Neutrophil (primary cell): ENCODE results near the gene PCSK1N.

ENCODE experiments used
- H3K27ac ChIP-seq: fragments of 200-600 bp; sonication (generic); 2 replicates; pipeline ENCODE4 v1.5.1; 2016; ENCODE audit warnings: mild to moderate bottlenecking, moderate library complexity
- H3K27me3 ChIP-seq: fragments of 200-600 bp; sonication (generic); 2 replicates; pipeline ENCODE4 v1.6.0; 2016; ENCODE audit warnings: mild to moderate bottlenecking
- H3K36me3 ChIP-seq: fragments of 200-600 bp; sonication (generic); 2 replicates; pipeline ENCODE4 v1.5.1; 2017
- H3K4me1 ChIP-seq, 2 experiments: fragments of 200-600 bp in 1 of 2; sonication (generic) in 1 of 2; 1 replicate in 1 of 2; 2 replicates in 1 of 2; pipeline versions ENCODE4 v1.5.1 to v1.6.1; 2013 to 2016; ENCODE audit warnings: low read depth in 1 of 2, low read length in 1 of 2, mild to moderate bottlenecking in 1 of 2, moderate library complexity in 1 of 2; ENCODE audit not compliant: control insufficient read depth in 1 of 2, insufficient read depth in 1 of 2
- H3K4me3 ChIP-seq, 2 experiments: fragments of 200-600 bp in 1 of 2; sonication (generic) in 1 of 2; 1 replicate in 1 of 2; 2 replicates in 1 of 2; pipeline ENCODE4 v1.5.1; 2013 to 2016; ENCODE audit warnings: low read depth in 1 of 2, low read length in 1 of 2, mild to moderate bottlenecking in 1 of 2, moderate library complexity in 1 of 2
- H3K9me3 ChIP-seq: fragments of 200-600 bp; sonication (generic); 2 replicates; pipeline ENCODE4 v1.5.1; 2016
- TF ChIP-seq, protein P1 (sequence below): fragments of 200-600 bp; sonication (generic); IDR thresholded peaks from 2 replicates; pipeline ENCODE4 v1.5.1; 2016; ENCODE audit warnings: antibody characterized with exemption

Gene PCSK1N

DNA sequence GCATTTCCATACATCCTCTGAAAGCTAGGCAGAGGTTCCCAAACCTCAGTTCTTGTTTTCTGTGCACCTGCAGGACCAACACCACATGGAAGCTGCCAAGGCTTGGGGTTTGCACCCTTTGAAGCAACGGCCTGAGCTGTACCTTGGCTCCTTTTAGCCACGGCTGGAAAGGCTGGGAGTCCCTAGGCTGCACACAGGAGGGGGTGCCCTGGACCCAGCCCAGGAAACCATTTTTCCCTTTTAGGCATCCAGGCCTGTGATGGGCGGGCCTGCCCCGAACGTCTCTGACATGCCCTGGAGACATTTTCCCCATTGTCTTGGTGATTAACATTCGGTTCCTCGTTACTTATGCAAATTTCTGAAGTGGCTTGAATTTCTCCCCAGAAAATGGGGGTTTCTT lies 17.4 kb upstream of the PCSK1N start:
- TF ChIP-seq, protein P1, sequence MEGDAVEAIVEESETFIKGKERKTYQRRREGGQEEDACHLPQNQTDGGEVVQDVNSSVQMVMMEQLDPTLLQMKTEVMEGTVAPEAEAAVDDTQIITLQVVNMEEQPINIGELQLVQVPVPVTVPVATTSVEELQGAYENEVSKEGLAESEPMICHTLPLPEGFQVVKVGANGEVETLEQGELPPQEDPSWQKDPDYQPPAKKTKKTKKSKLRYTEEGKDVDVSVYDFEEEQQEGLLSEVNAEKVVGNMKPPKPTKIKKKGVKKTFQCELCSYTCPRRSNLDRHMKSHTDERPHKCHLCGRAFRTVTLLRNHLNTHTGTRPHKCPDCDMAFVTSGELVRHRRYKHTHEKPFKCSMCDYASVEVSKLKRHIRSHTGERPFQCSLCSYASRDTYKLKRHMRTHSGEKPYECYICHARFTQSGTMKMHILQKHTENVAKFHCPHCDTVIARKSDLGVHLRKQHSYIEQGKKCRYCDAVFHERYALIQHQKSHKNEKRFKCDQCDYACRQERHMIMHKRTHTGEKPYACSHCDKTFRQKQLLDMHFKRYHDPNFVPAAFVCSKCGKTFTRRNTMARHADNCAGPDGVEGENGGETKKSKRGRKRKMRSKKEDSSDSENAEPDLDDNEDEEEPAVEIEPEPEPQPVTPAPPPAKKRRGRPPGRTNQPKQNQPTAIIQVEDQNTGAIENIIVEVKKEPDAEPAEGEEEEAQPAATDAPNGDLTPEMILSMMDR = no peak
- no peak overlapping the region for H3K4me3 ChIP-seq
- no peak overlapping the region for H3K27ac ChIP-seq
- H3K27me3 ChIP-seq = no peaks in the 10 kb centered on the region
- no peaks in the 10 kb centered on the region for H3K9me3 ChIP-seq
- no peaks in the 10 kb centered on the region for H3K4me1 ChIP-seq
- no peaks in the 10 kb centered on the region for H3K36me3 ChIP-seq

- no peaks in the 10 kb centered on the region for H3K9me3 ChIP-seq
- H3K27me3 ChIP-seq = no peaks in the 10 kb centered on the region
- no peaks in the 10 kb centered on the region for H3K36me3 ChIP-seq
- TF ChIP-seq, protein P1 = no peak
- no peak overlapping the region for H3K27ac ChIP-seq
- no peak overlapping the region for H3K4me3 ChIP-seq
- H3K4me1 ChIP-seq = no peaks in the 10 kb centered on the region
Measured at GRCh38 chrX:48848847-48849246, 13.4 kb upstream of the PCSK1N start.

DNA sequence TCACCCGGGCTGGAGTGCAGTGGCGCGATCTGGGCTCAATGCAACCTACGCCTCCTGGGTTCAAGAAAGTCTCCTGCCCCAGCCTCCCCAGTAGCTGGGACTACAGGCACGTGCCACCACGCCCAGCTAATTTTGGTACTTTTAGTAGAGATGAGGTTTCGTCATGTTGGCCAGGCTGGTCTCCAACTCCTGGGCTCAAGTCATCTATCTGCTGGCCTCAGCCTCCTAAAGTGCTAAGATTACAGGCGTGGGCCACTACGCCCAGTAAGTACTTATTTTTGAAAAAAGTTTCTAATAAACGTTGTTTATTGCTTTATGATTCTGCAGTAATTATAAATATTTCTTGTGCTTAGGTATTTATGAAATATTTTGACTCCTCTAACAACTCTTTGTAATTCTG lies 4.3 kb upstream of the PCSK1N start:
- Histone ChIP-seq H3K4me3 (no peak overlapping the region), H3K9me3 (no peaks in the 10 kb centered on the region), H3K36me3 (no peaks in the 10 kb centered on the region), H3K27me3 (peaks cover 38% of the 10 kb centered on the region), H3K4me1 (no peaks in the 10 kb centered on the region), H3K27ac (no peak overlapping the region)
- TF ChIP-seq, protein P1 = no peak

- H3K9me3 ChIP-seq = no peaks in the 10 kb centered on the region
- no peak overlapping the region for H3K4me3 ChIP-seq
- H3K27ac ChIP-seq = no peak overlapping the region
- peaks cover 91% of the 10 kb centered on the region for H3K27me3 ChIP-seq
- peaks cover 0 to 3% of the 10 kb centered on the region in 2 experiments for H3K4me1 ChIP-seq
- TF ChIP-seq, protein P1 = no peak
- H3K36me3 ChIP-seq = no peaks in the 10 kb centered on the region
Measured at GRCh38 chrX:48834383-48834709, 1.1 kb downstream of the PCSK1N start.

DNA sequence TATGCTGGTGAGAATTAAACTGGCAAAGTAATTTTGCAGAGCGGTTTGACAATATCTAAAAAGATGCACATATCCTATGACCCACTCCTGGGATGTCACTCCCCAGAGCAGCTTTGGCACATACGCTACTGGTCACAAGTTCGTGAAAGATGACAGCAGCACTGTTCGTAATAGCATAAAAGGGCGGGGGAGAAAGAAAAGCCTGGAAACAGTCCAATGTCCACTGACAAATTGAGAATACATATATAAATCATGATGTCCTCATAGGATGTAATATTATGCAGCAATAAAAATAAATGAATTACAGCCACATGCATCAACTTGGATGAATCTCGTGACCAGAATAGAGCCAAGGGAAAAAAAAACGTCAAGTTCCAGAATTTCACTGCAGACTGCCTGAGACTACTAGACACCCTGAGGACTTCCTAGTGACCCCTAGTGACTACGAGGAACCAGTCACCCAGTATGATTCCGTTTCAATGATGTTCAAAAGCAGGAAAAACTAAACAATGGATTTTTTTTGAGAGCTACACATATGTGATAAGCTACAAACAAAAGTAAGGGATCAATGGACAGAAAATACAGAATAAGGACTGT lies 1.8 kb downstream of the PCSK1N start:
- H3K36me3 ChIP-seq = no peaks in the 10 kb centered on the region
- no peak overlapping the region for H3K4me3 ChIP-seq
- peaks cover 0 to 3% of the 10 kb centered on the region in 2 experiments for H3K4me1 ChIP-seq
- H3K27me3 ChIP-seq = peaks cover 92% of the 10 kb centered on the region
- TF ChIP-seq, protein P1 = no peak
- no peaks in the 10 kb centered on the region for H3K9me3 ChIP-seq
- H3K27ac ChIP-seq = no peak overlapping the region

DNA sequence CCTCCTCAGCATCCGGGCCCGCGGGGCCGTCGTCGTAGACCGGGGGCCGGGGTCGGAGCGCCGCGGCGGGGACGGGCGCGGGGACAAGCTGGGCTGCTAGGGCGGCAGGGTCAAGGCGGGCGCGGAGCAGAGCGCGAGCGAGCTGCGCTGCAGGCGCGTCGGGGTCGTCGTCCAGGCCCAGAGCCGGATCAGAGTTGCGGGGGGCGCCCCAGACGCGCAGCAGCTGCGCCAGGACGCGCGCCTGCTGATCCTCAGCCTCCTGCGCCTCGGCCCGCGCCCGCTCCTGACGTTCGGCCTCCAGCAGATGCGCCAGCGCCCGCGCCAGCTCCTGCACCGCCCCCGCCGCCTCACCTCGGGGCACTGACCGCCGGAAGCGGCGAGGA lies 3.5 kb downstream of the PCSK1N start:
- Histone ChIP-seq H3K4me3 (no peak overlapping the region), H3K4me1 (peaks cover 0 to 3% of the 10 kb centered on the region in 2 experiments)

More for the DNA sequence above, 3.5 kb downstream of the PCSK1N start:
- Histone ChIP-seq H3K27ac (no peak overlapping the region), H3K9me3 (no peaks in the 10 kb centered on the region), H3K27me3 (peaks cover 100% of the 10 kb centered on the region), H3K36me3 (no peaks in the 10 kb centered on the region)
- TF ChIP-seq, protein P1 = no peak
